A673 (cell line): ENCODE data around the gene IDS.
"Not testable (repeated sequence)": the region's sequence is repeated elsewhere in the genome, so short reads cannot be mapped to it uniquely, and the experiment has no call there.

ENCODE experiments used
- CTCF ChIP-seq: fragments of 300-800, 200-600 bp; sonication (generic); conservative IDR thresholded peaks from 2 replicates; pipeline ENCODE4 v1.5.1; 2017; ENCODE audit warnings: low read depth, mild to moderate bottlenecking, antibody characterized with exemption, low read length, moderate library complexity, mixed read lengths
- EZH2 ChIP-seq: fragments of 200-600 bp; sonication (generic); IDR thresholded peaks from 2 replicates; pipeline ENCODE4 v1.6.1; 2017; ENCODE audit warnings: borderline replicate concordance, low read depth, mild to moderate bottlenecking, mixed read lengths, antibody characterized with exemption, low read length; ENCODE audit not compliant: poor library complexity, severe bottlenecking

GRCh38 chrX:149526318-149527033 is 21.4 kb upstream of the IDS start:
- TF ChIP-seq CTCF, EZH2: not testable (repeated sequence)
